Panc1 (cell line): ENCODE data around the gene TBCD. TPM values are rescaled to one million over a fixed set of nuclear protein-coding genes. Genes with fewer than 3 reads are reported as not detected.

ENCODE experiments used
- ATAC-seq: fragments of 200-7000 bp; cut with Tn5 transposase; 2 replicates; pipeline ENCODE4 v1.9.1; 2020; ENCODE audit warnings: mild to moderate bottlenecking, moderate library complexity
- BruUV-seq: library from RNA; stranded (reverse); fragments of 400-500 nt; replicated peaks from 2 replicates; lab custom pipeline; 2021; lab: Mats Ljungman, UMichigan
- CTCF ChIA-PET: fragments of 300-600 bp; sonication (Branson Sonifier 250); formaldehyde crosslinking; loops from one replicate; lab custom pipeline; 2022; ENCODE audit warnings: antibody characterized with exemption; lab: Charles Lee
- POLR2A ChIA-PET: fragments of 300-600 bp; sonication (Branson Sonifier 250); formaldehyde crosslinking; loops from one replicate; lab custom pipeline; 2022; ENCODE audit warnings: antibody characterized with exemption; lab: Charles Lee
- DNase-seq: peaks from one replicate; pipeline ENCODE4 v3.0.0-alpha.2; 2010; ENCODE audit warnings: low read depth, low spot score
- H3K27ac ChIP-seq: 2 replicates; pipeline ENCODE4 v1.5.1; 2011; ENCODE audit warnings: mild to moderate bottlenecking, low read length, inconsistent platforms
- H3K27me3 ChIP-seq: fragments of 200-500 bp; sonication (Bioruptor generic); 2 replicates; pipeline ENCODE4 v1.6.0; 2014; ENCODE audit warnings: low read length, inconsistent platforms; ENCODE audit not compliant: control insufficient read depth, insufficient read depth
- H3K36me3 ChIP-seq: fragments of 200-500 bp; sonication (Bioruptor generic); 2 replicates; pipeline ENCODE4 v1.5.1; 2014; ENCODE audit warnings: inconsistent platforms, mild to moderate bottlenecking, low read length, moderate library complexity; ENCODE audit not compliant: control insufficient read depth, insufficient read depth
- H3K4me1 ChIP-seq: 2 replicates; pipeline ENCODE4 v1.5.1; 2011; ENCODE audit warnings: inconsistent platforms, mild to moderate bottlenecking, low read length, moderate library complexity; ENCODE audit not compliant: control insufficient read depth, insufficient read depth
- H3K4me3 ChIP-seq, 2 experiments: 2 replicates each; pipeline ENCODE4 v1.5.1; 2011 to 2012; ENCODE audit warnings: low read depth in 2 of 2, low read length in 2 of 2, mild to moderate bottlenecking in 2 of 2, inconsistent platforms in 1 of 2, moderate library complexity in 1 of 2
- H3K9me3 ChIP-seq: fragments of 200-500 bp; sonication (Bioruptor generic); 2 replicates; pipeline ENCODE4 v1.5.1; 2014; ENCODE audit warnings: low read depth, mild to moderate bottlenecking, inconsistent platforms, low read length, moderate library complexity; ENCODE audit not compliant: control insufficient read depth, insufficient read depth
- CTCF ChIP-seq: fragments of 450-650 bp; IDR thresholded peaks from 2 replicates; pipeline ENCODE4 v1.5.1; 2017; ENCODE audit warnings: mild to moderate bottlenecking
- POLR2AphosphoS5 ChIP-seq: IDR thresholded peaks from 2 replicates; pipeline ENCODE4 v1.6.1; 2012; ENCODE audit warnings: mild to moderate bottlenecking, low read depth, low read length, moderate library complexity
- SIN3A ChIP-seq: IDR thresholded peaks from 2 replicates; pipeline ENCODE4 v1.6.1; 2012; ENCODE audit warnings: low read depth, mild to moderate bottlenecking, low read length, moderate library complexity, borderline replicate concordance; ENCODE audit not compliant: insufficient read depth
- TCF7L2 ChIP-seq: IDR thresholded peaks from 2 replicates; pipeline ENCODE4 v1.6.1; 2011; ENCODE audit warnings: mild to moderate bottlenecking, low read depth, low read length, inconsistent platforms
- in situ Hi-C: cut with HindIII; loops from 2 replicates; pipeline ENCODE4 v1.10.0; 2016; ENCODE audit warnings: low sequenced_read_pairs, low pct_unique_long_range_greater_than_20kb
- intact Hi-C: fragments of 100-400 bp; cut with micrococcal nuclease; formaldehyde crosslinking; loops from one replicate; pipeline ENCODE4 v1.10.0; 2022; ENCODE audit not compliant: unreplicated experiment
- total RNA-seq: library from RNA; stranded (reverse); gene quantifications from one replicate; pipeline ENCODE4 v1.2.1, GENCODE V29; 2021; ENCODE audit not compliant: unreplicated experiment
- TF ChIP-seq, protein P1 (sequence below), 2 experiments: IDR thresholded peaks; 2 replicates each; pipeline ENCODE4 v1.6.1; 2011 to 2012; ENCODE audit warnings: low read depth in 2 of 2, control low read depth in 1 of 2, low read length in 1 of 2, mild to moderate bottlenecking in 1 of 2, moderate library complexity in 1 of 2; ENCODE audit not compliant: insufficient read depth in 1 of 2

Gene TBCD
- total RNA-seq, 1 experiment from 2014 or later: 186 TPM

DNA sequence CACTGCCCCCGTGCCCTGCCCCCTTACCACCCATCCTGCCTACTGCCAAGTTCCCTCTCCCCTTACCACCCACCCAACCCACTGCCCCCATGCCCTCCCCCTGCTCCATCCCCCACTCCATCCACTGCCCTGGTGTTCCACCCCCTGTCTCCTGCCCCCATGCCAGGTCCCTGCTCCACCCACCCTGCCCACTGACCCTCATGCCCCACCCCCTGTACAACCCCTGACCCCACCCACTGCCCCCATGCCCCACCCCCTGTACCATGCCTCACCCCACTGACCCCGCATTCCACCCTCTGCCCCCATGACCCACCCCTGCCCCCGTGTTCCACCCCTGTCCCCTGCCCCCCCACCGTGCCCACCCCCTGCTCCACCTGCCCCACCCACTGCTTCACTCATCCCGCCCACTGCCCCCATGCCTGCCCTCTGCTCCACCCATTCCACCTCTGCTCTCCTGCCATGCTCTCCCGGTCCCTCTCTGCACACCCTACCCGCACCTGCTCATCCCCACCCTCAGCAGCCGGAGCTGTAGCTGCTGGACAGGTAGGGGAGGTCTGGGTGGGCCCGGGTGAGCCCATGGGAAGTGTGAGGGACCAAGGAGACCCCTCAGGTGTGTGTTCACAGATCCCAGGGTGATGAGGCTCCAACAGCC lies 42.7 kb upstream of the TBCD start:
- Histone ChIP-seq H3K9me3 (no peaks in the 10 kb centered on the region), H3K27me3 (no peaks in the 10 kb centered on the region), H3K4me3 (no peak overlapping the region), H3K36me3 (no peaks in the 10 kb centered on the region), H3K4me1 (peaks cover 7% of the 10 kb centered on the region), H3K27ac (no peak overlapping the region)
- BruUV-seq: no TSS peak
- DNase-seq: no peak
- POLR2A ChIA-PET: no interaction called here
- CTCF ChIA-PET: no interaction called here
- in situ Hi-C loops: no loop called here
- no peak for ATAC-seq
- TF ChIP-seq CTCF (no peak), POLR2AphosphoS5 (no peak), TCF7L2 (no peak), SIN3A (no peak)
- TF ChIP-seq, protein P1, sequence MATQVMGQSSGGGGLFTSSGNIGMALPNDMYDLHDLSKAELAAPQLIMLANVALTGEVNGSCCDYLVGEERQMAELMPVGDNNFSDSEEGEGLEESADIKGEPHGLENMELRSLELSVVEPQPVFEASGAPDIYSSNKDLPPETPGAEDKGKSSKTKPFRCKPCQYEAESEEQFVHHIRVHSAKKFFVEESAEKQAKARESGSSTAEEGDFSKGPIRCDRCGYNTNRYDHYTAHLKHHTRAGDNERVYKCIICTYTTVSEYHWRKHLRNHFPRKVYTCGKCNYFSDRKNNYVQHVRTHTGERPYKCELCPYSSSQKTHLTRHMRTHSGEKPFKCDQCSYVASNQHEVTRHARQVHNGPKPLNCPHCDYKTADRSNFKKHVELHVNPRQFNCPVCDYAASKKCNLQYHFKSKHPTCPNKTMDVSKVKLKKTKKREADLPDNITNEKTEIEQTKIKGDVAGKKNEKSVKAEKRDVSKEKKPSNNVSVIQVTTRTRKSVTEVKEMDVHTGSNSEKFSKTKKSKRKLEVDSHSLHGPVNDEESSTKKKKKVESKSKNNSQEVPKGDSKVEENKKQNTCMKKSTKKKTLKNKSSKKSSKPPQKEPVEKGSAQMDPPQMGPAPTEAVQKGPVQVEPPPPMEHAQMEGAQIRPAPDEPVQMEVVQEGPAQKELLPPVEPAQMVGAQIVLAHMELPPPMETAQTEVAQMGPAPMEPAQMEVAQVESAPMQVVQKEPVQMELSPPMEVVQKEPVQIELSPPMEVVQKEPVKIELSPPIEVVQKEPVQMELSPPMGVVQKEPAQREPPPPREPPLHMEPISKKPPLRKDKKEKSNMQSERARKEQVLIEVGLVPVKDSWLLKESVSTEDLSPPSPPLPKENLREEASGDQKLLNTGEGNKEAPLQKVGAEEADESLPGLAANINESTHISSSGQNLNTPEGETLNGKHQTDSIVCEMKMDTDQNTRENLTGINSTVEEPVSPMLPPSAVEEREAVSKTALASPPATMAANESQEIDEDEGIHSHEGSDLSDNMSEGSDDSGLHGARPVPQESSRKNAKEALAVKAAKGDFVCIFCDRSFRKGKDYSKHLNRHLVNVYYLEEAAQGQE (IDR thresholded peaks at IDR 0.05; ENCODE audit: insufficient read depth in 1 of 2, low read depth in 2 of 2, low read length in 1 of 2): no peak
- intact Hi-C loops: no loop called here

GRCh38 chr17:82709676-82710498 lies 42.0 kb upstream of the TBCD start:
- no TSS peak for BruUV-seq
- no peak for TF ChIP-seq TCF7L2
- TF ChIP-seq SIN3A: no peak
- TF ChIP-seq, protein P1 (IDR thresholded peaks at IDR 0.05; ENCODE audit: insufficient read depth in 1 of 2, low read depth in 2 of 2, low read length in 1 of 2): no peak
- no peak for TF ChIP-seq CTCF
- no peak for TF ChIP-seq POLR2AphosphoS5
- in situ Hi-C loops: no loop called here

More at GRCh38 chr17:82709676-82710498, 42.0 kb upstream of the TBCD start:
- Histone ChIP-seq H3K27ac (no peak overlapping the region), H3K4me3 (no peak overlapping the region), H3K27me3 (no peaks in the 10 kb centered on the region), H3K9me3 (no peaks in the 10 kb centered on the region), H3K36me3 (no peaks in the 10 kb centered on the region), H3K4me1 (peaks cover 7% of the 10 kb centered on the region)
- CTCF ChIA-PET: no interaction called here
- ATAC-seq: peak; percentile 32
- POLR2A ChIA-PET: no interaction called here
- DNase-seq: no peak
- intact Hi-C loops: no loop called here
